ENCODE results near the gene RNH1. TPM values are rescaled to one million over a fixed set of nuclear protein-coding genes. Genes with fewer than 3 reads are reported as not detected.

Gene RNH1
- total RNA-seq, 2 experiments from 2014 or later = 127 to 134 TPM

GRCh38 chr11:501001-501682 is 5.9 kb downstream of the RNH1 start:
- no peak overlapping the region for H3K27ac Mint-ChIP-seq
- peaks cover 26% of the 10 kb centered on the region for H3K4me1 Mint-ChIP-seq (ENCODE audit: low read depth)
- DNase-seq = no peak
- no peak overlapping the region for H3K4me3 Mint-ChIP-seq
- ChIA-PET CTCF (interaction anchor here (2.3 kb wide), 1 partner anchor 53 kb away, joined by 9 read pairs; no protein-coding TSS in a partner anchor), POLR2A (interaction anchor here (1.2 kb wide), 1 partner anchor 52 kb away, joined by 3 read pairs; no protein-coding TSS in a partner anchor)
- H3K27me3 Mint-ChIP-seq = no peaks in the 10 kb centered on the region
- H3K9me3 Mint-ChIP-seq = no peaks in the 10 kb centered on the region
- H3K36me3 Mint-ChIP-seq = peaks cover 34% of the 10 kb centered on the region
- intact Hi-C loops (cut with micrococcal nuclease) = no loop called here

GRCh38 chr11:499201-500076 is 7.6 kb downstream of the RNH1 start:
- Mint-ChIP-seq H3K36me3 (peaks cover 41% of the 10 kb centered on the region), H3K27me3 (no peaks in the 10 kb centered on the region), H3K27ac (no peak overlapping the region), H3K9me3 (no peaks in the 10 kb centered on the region), H3K4me3 (no peak overlapping the region), H3K4me1 (ENCODE audit: low read depth) (peaks cover 12% of the 10 kb centered on the region)
- DNase-seq = no peak
- intact Hi-C loops (cut with micrococcal nuclease) = no loop called here
- POLR2A ChIA-PET = no interaction called here
- CTCF ChIA-PET = no interaction called here

GRCh38 chr11:498297-499181 is 8.5 kb downstream of the RNH1 start:
- Mint-ChIP-seq H3K9me3 (no peaks in the 10 kb centered on the region), H3K36me3 (peaks cover 42% of the 10 kb centered on the region), H3K27me3 (no peaks in the 10 kb centered on the region), H3K4me1 (ENCODE audit: low read depth) (peaks cover 8% of the 10 kb centered on the region), H3K27ac (no peak overlapping the region), H3K4me3 (no peak overlapping the region)
- intact Hi-C loops (cut with micrococcal nuclease) = no loop called here
- ChIA-PET CTCF (no interaction called here), POLR2A (no interaction called here)
- DNase-seq = no peak

GRCh38 chr11:497565-498296 is 9.3 kb downstream of the RNH1 start:
- H3K27ac Mint-ChIP-seq = no peak overlapping the region
- POLR2A ChIA-PET = no interaction called here
- no peak overlapping the region for H3K4me3 Mint-ChIP-seq
- peaks cover 5% of the 10 kb centered on the region for H3K4me1 Mint-ChIP-seq (ENCODE audit: low read depth)
- H3K27me3 Mint-ChIP-seq = no peaks in the 10 kb centered on the region
- no peak for DNase-seq
- no peaks in the 10 kb centered on the region for H3K9me3 Mint-ChIP-seq
- H3K36me3 Mint-ChIP-seq = peaks cover 42% of the 10 kb centered on the region
- intact Hi-C loops (cut with micrococcal nuclease) = no loop called here
- CTCF ChIA-PET = no interaction called here

- ChIA-PET POLR2A (no interaction called here), CTCF (no interaction called here)
- Mint-ChIP-seq H3K4me1 (ENCODE audit: low read depth) (peaks cover 5% of the 10 kb centered on the region), H3K9me3 (no peaks in the 10 kb centered on the region), H3K36me3 (peaks cover 42% of the 10 kb centered on the region), H3K27ac (no peak overlapping the region), H3K4me3 (no peak overlapping the region), H3K27me3 (no peaks in the 10 kb centered on the region)
- DNase-seq = no peak
- intact Hi-C loops (cut with micrococcal nuclease) = no loop called here
Measured at GRCh38 chr11:496834-497564, 10.0 kb downstream of the RNH1 start.

- Mint-ChIP-seq H3K9me3 (no peaks in the 10 kb centered on the region), H3K4me1 (ENCODE audit: low read depth) (peaks cover 5% of the 10 kb centered on the region), H3K27me3 (no peaks in the 10 kb centered on the region), H3K27ac (no peak overlapping the region), H3K4me3 (no peak overlapping the region), H3K36me3 (peaks cover 40% of the 10 kb centered on the region)
- no peak for DNase-seq
- ChIA-PET CTCF (no interaction called here), POLR2A (no interaction called here)
- intact Hi-C loops (cut with micrococcal nuclease) = no loop called here
Measured at GRCh38 chr11:495537-495931, 11.5 kb downstream of the RNH1 start.

GRCh38 chr11:494761-495536 is 12.1 kb downstream of the RNH1 start:
- Mint-ChIP-seq H3K4me1 (ENCODE audit: low read depth) (peaks cover 5% of the 10 kb centered on the region), H3K27ac (no peak overlapping the region), H3K4me3 (no peak overlapping the region), H3K36me3 (peaks cover 37% of the 10 kb centered on the region), H3K27me3 (no peaks in the 10 kb centered on the region), H3K9me3 (no peaks in the 10 kb centered on the region)
- ChIA-PET POLR2A (no interaction called here), CTCF (no interaction called here)
- no peak for DNase-seq
- intact Hi-C loops (cut with micrococcal nuclease) = no loop called here

GRCh38 chr11:492427-493226 is 14.4 kb downstream of the RNH1 start:
- Mint-ChIP-seq H3K4me1 (ENCODE audit: low read depth) (peaks cover 5% of the 10 kb centered on the region), H3K27ac (no peak overlapping the region), H3K4me3 (no peak overlapping the region), H3K36me3 (peaks cover 25% of the 10 kb centered on the region), H3K27me3 (no peaks in the 10 kb centered on the region), H3K9me3 (no peaks in the 10 kb centered on the region)
- ChIA-PET POLR2A (no interaction called here), CTCF (interaction anchor here (1.4 kb wide), 1 partner anchor 26 kb away, joined by 3 read pairs; no protein-coding TSS in a partner anchor)
- no peak for DNase-seq
- intact Hi-C loops (cut with micrococcal nuclease) = no loop called here

- Mint-ChIP-seq H3K4me3 (no peak overlapping the region), H3K27ac (no peak overlapping the region), H3K4me1 (ENCODE audit: low read depth) (no peaks in the 10 kb centered on the region), H3K9me3 (no peaks in the 10 kb centered on the region), H3K27me3 (no peaks in the 10 kb centered on the region), H3K36me3 (peaks cover 12% of the 10 kb centered on the region)
- no peak for DNase-seq
- POLR2A ChIA-PET = no interaction called here
- CTCF ChIA-PET = no interaction called here
- intact Hi-C loops (cut with micrococcal nuclease) = no loop called here
Measured at GRCh38 chr11:491358-491757, 15.7 kb downstream of the RNH1 start.

- CTCF ChIA-PET = no interaction called here
- no peaks in the 10 kb centered on the region for H3K4me1 Mint-ChIP-seq (ENCODE audit: low read depth)
- peaks cover 10% of the 10 kb centered on the region for H3K36me3 Mint-ChIP-seq
- H3K27me3 Mint-ChIP-seq = no peaks in the 10 kb centered on the region
- no peaks in the 10 kb centered on the region for H3K9me3 Mint-ChIP-seq
- H3K4me3 Mint-ChIP-seq = no peak overlapping the region
- POLR2A ChIA-PET = no interaction called here
- intact Hi-C loops (cut with micrococcal nuclease) = no loop called here
- no peak for DNase-seq
- H3K27ac Mint-ChIP-seq = no peak overlapping the region
Measured at GRCh38 chr11:490930-491260, 16.1 kb downstream of the RNH1 start.

Measured in activated CD4-positive, alpha-beta memory T cell treated with anti-CD3 and anti-CD28 coated beads for 36 hours (primary cell).